M059J (cell line): ENCODE data around the gene SH3RF3. TPM values are rescaled to one million over a fixed set of nuclear protein-coding genes. Genes with fewer than 3 reads are reported as not detected.

Experiments used
- DNase-seq: peaks from one replicate; pipeline ENCODE4 v3.0.0-alpha.2; 2012; ENCODE audit warnings: low read depth
- total RNA-seq: library from RNA; depleted of rRNA; stranded (reverse); fragments of >200 nt; shearing (Covaris generic); gene quantifications from 2 replicates; pipeline ENCODE4 v1.2.3, GENCODE V29; 2014

Gene SH3RF3
- total RNA-seq, 1 experiment from 2014 or later: 2.5 TPM

GRCh38 chr2:109284826-109285225 lies 155.8 kb downstream of the SH3RF3 start:
- peak; percentile 50 for DNase-seq

- peak; percentile 75 for DNase-seq
Observed at GRCh38 chr2:109285244-109285651, 156.2 kb downstream of the SH3RF3 start.

DNA sequence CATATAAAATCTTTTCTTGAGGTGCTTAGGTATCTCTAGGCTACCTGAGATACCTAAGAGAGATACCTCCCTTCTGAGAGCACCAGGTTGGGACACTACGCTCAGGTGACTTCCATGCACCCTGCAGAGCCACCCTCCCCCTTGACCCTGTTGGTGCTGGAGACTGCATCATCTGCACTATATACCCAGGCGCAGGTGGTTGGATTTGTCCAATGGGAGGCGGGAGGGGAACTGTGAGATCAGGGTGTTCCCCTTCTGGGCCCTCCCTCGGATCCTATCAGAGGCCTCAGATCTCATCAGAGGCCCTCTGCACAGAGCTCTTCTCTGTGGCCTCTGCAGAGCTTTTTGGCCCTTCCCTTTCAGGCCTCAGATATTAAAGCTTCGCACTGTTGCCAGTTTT lies 158.4 kb downstream of the SH3RF3 start:
- no peak for DNase-seq

DNA sequence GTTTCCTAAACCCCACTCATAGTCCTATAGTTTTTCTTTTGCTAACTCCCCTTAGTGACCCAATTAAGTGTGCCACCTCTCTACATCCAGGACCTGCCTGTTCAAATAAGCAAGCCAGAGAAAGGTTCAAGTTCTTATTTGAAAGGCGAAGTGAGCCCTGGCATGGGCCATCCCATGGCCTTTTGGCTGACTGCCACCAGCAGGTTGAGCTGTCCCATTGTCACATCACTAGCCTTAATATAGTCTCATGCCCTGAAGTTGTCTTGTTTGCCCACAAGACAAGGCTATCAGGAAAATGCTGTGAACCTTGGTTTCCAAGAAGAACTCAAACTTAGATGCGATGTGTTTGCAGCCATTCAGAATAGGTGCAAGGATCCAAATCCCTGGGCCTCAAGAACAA lies 158.8 kb downstream of the SH3RF3 start:
- DNase-seq: no peak

- DNase-seq: no peak
Observed at GRCh38 chr2:109288544-109289368, 159.8 kb downstream of the SH3RF3 start.

DNA sequence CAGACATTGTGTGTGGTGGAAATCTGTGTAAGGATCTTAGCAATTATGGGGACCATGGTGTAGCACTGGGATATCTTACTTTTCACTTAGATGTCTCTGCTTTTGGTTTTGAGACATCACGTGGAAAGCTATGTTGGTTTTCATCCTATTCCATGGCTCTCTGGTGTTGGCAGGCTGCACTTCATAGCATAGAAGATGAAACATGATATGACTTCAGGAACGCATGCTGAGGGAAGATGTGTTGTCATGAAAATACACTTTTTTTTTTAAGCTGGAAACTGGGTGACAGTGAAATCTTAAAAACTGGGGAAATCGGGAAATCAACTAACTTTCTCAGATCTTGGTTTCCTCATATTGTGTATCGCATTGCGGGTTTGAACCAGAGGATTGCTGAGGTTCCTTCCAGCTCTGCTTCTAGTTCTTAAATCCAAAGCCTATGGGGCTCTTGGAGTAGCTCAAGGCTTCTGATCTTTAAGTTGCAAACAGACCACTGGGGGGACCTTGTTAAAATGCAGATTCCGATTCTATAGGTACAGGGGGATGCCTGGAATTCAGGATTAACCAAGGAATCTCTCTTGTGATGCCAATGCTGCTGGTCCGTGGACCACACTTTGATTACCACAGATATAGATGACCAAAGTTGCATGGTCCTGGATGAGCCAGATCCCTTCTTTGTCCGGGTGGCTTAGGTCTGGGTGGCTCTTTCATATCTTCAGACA lies 160.7 kb downstream of the SH3RF3 start:
- DNase-seq: no peak

- peak; percentile 52 for DNase-seq
Observed at GRCh38 chr2:109290887-109291643, 162.1 kb downstream of the SH3RF3 start.

DNA sequence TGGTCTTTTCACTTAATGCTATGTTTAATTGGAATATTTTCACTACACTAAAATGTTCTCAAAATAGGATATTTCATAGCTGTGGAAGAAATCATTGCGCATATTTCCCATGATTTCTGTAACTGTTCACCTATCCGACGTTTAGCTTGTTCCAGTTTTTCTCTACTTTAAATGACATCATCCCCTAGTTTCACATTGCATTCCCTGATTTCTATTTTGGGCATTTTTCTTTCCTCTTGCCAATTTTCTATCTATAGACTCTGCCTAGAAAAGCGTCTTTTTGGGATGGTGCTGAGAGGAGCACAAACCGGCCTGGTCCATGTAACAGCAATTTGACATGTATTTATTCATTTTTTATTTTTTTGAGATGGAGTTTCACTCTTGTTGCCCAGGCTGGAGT lies 163.4 kb downstream of the SH3RF3 start:
- DNase-seq: no peak

- DNase-seq: no peak
Observed at GRCh38 chr2:109293663-109294062, 164.7 kb downstream of the SH3RF3 start.

GRCh38 chr2:109294523-109294922 lies 165.5 kb downstream of the SH3RF3 start:
- DNase-seq: no peak

GRCh38 chr2:109295070-109295780 lies 166.2 kb downstream of the SH3RF3 start:
- no peak for DNase-seq

GRCh38 chr2:109295781-109296117 lies 166.7 kb downstream of the SH3RF3 start:
- DNase-seq: no peak

DNA sequence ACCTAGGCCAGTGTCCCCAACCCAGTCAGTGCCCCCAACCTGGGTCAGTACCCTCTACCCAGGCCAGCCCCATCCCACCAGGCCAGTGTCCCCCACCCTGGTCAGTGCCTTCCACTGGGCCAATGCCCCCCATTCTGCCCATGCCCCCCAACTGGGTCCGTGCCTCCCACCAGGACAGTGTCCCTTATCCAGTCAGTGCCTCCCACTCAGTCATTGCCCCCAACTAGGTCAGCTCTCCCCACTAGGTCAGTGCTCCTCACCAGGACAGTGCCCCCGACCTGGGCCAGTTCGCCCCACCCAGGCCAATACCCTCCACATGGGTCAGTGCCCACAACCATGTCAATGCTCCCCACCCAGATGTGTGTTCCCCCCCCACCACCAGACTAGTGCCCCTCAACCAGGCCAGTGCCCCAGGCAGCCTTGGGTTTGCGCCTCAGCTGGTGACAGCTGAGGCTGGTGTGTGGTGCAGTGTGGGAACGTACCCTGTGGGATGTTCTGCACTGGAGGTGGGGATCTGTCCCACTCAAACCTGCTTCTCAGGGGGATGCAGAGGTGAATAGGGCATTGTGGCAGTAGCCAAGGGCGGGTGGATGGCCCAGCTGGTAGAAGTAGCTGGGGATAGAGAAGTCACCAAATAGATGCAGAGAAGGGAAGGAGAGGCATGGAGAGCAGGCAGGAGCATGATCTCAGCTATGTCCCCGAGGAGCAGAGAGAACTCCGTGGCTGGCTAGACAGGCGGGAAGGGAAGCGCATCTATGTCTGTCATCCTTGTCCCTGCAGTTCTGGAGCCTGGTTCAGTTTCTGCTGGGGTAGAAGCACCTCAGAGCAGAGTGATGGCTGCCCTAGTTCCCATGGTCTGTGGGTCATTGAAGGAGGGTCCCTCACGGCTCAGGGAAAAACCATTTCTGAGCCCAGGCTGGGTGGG lies 168.8 kb downstream of the SH3RF3 start:
- no peak for DNase-seq

GRCh38 chr2:109298851-109299250 lies 169.8 kb downstream of the SH3RF3 start:
- no peak for DNase-seq

- no peak for DNase-seq
Observed at GRCh38 chr2:109299536-109299935, 170.5 kb downstream of the SH3RF3 start.

- DNase-seq: no peak
Observed at GRCh38 chr2:109300582-109300981, 171.6 kb downstream of the SH3RF3 start.

DNA sequence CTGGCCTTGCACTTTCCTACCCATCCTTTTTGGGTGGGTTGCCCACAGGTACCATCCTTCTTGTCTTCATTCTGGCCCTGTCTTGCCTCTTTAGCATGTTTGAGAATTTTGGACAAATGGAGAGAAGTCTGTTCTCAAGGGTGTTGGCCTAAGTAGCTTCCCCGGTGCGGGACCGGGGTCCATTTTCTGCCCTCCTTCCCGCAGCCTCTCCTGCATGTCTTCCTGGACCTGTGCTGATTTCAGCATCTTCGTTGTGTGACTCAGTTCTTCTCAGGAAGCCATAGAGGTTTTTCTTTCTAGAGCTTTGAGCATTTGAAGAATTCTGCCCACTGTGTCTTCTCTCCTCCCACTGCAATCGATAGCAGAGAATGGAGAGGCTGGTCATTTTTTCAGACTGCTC lies 172.7 kb downstream of the SH3RF3 start:
- DNase-seq: no peak

GRCh38 chr2:109302319-109302718 lies 173.3 kb downstream of the SH3RF3 start:
- no peak for DNase-seq

GRCh38 chr2:109304242-109304641 lies 175.2 kb downstream of the SH3RF3 start:
- DNase-seq: no peak

DNA sequence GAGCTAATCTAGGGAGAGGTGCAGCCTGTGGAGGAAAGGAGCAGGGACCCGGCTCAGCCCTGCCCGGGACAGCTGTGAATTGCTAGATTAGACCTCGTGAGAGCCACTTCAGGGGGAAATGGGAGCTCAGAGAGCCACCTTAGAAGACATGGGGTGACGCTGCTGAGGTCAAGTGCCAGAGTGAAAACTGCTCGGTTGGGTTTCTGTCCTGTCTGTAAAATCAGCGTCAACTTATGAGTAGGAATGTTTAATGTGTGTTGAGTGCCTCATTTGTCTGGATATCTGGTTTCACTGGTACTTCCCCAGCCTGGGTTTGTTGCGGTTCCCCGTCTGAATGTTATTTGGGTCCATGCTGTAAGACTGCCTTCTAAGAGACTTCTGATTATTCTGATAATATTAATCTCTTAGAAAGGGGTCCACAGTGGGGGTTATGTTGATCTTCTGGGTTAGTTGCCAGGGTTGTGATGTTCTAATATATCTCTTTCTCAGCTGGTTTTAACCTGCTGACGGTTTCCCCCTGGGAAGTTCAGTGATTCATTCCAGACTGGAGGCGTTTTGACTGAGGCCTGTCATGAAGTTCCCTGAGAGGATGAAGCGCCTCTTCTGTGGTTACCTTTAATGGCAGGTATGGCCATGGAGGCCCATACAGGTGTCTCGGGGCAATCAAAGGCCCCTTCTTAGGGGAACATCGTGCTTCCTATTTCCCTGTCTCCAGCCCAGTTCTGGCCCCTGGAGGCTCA lies 175.9 kb downstream of the SH3RF3 start:
- DNase-seq: no peak
